Loucy (cell line): ENCODE measurements around the gene SMARCB1.

Experiments
- H2AFZ ChIP-seq: fragments of 200-600 bp; sonication (generic); 2 replicates; pipeline ENCODE4 v1.6.0; 2016; ENCODE audit warnings: antibody characterized with exemption, mild to moderate bottlenecking, low read length, moderate library complexity
- H3F3A ChIP-seq: fragments of 200-600 bp; 2 replicates; pipeline ENCODE4 v1.6.0; 2016; ENCODE audit warnings: antibody characterized with exemption, low read depth, mild to moderate bottlenecking
- H3K27me3 ChIP-seq: fragments of 200-600 bp; sonication (generic); 2 replicates; pipeline ENCODE4 v1.6.1; 2014; ENCODE audit warnings: low read length, mild to moderate bottlenecking; ENCODE audit not compliant: insufficient read depth, poor library complexity, severe bottlenecking
- H3K36me3 ChIP-seq: fragments of 200-600 bp; sonication (generic); 2 replicates; pipeline ENCODE4 v1.6.1; 2016; ENCODE audit warnings: low read length; ENCODE audit not compliant: insufficient read depth
- H3K4me1 ChIP-seq: fragments of 200-600 bp; sonication (generic); 2 replicates; pipeline ENCODE4 v1.5.1; 2014; ENCODE audit warnings: low read length, mild to moderate bottlenecking; ENCODE audit not compliant: insufficient read depth, poor library complexity, severe bottlenecking
- H3K4me2 ChIP-seq: fragments of 200-600 bp; sonication (generic); 2 replicates; pipeline ENCODE4 v1.6.0; 2014; ENCODE audit warnings: antibody characterized with exemption, low read length, low read depth, mild to moderate bottlenecking; ENCODE audit not compliant: poor library complexity, severe bottlenecking
- H3K4me3 ChIP-seq: fragments of 200-600 bp; sonication (generic); 2 replicates; pipeline ENCODE4 v1.5.1; 2014; ENCODE audit warnings: low read length, mild to moderate bottlenecking, mixed read lengths; ENCODE audit not compliant: poor library complexity, severe bottlenecking
- H3K79me2 ChIP-seq: fragments of 200-600 bp; sonication (generic); 2 replicates; pipeline ENCODE4 v1.6.1; 2014; ENCODE audit warnings: low read length; ENCODE audit not compliant: insufficient read depth
- H3K9ac ChIP-seq: fragments of 200-600 bp; sonication (generic); 2 replicates; pipeline ENCODE4 v1.6.0; 2014; ENCODE audit warnings: mild to moderate bottlenecking, low read depth, low read length, moderate library complexity; ENCODE audit not compliant: poor library complexity, severe bottlenecking
- H3K9me2 ChIP-seq: fragments of 200-600 bp; sonication (generic); replicated peaks from 2 replicates; pipeline ENCODE4 v1.6.1; 2016; ENCODE audit warnings: low read depth, low read length, mixed read lengths
- H3K9me3 ChIP-seq: fragments of 200-600 bp; sonication (generic); 2 replicates; pipeline ENCODE4 v1.6.1; 2014; ENCODE audit warnings: mild to moderate bottlenecking, antibody characterized with exemption, low read length, low read depth; ENCODE audit not compliant: insufficient read depth
- H4K20me1 ChIP-seq: fragments of 200-600 bp; sonication (generic); 2 replicates; pipeline ENCODE4 v1.6.0; 2014; ENCODE audit warnings: antibody characterized with exemption, low read length, mild to moderate bottlenecking; ENCODE audit not compliant: insufficient read depth, poor library complexity, severe bottlenecking
- EZH2phosphoT487 ChIP-seq: fragments of 200-600 bp; IDR thresholded peaks from 2 replicates; pipeline ENCODE4 v1.6.1; 2018; ENCODE audit warnings: antibody characterized with exemption, mild to moderate bottlenecking, moderate library complexity, borderline replicate concordance
- TF ChIP-seq, protein P1 (sequence below): fragments of 200-600 bp; sonication (generic); conservative IDR thresholded peaks from 2 replicates; pipeline ENCODE4 v1.5.1; 2014; ENCODE audit warnings: mild to moderate bottlenecking, antibody characterized with exemption, low read length

The SMARCB1 gene

DNA sequence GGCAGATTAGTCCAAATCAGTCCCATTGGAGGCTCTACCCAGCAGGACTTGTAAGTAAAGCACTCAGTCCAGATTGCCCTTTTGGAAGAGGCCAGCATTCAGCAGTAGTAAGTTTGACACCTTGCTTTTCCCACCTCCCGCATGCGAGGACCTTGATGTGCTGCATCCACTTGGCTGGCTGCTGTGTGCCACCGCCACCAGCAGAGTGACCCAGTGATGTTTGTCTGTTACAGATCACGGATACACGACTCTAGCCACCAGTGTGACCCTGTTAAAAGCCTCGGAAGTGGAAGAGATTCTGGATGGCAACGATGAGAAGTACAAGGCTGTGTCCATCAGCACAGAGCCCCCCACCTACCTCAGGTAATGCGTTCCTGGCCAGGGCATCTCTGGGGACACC lies 6.6 kb downstream of the SMARCB1 start:
- Histone ChIP-seq H3K9me3 (no peaks in the 10 kb centered on the region), H3F3A (no peaks in the 10 kb centered on the region), H3K4me2 (no peak overlapping the region), H3K79me2 (peaks cover 52% of the 10 kb centered on the region), H3K36me3 (peaks cover 64% of the 10 kb centered on the region), H2AFZ (no peak overlapping the region), H3K9ac (no peak overlapping the region), H3K4me1 (peaks cover 30% of the 10 kb centered on the region), H3K4me3 (no peak overlapping the region), H3K9me2 (no peaks in the 10 kb centered on the region), H4K20me1 (peaks cover 51% of the 10 kb centered on the region), H3K27me3 (no peaks in the 10 kb centered on the region)
- TF ChIP-seq EZH2phosphoT487: no peak
- TF ChIP-seq, protein P1, sequence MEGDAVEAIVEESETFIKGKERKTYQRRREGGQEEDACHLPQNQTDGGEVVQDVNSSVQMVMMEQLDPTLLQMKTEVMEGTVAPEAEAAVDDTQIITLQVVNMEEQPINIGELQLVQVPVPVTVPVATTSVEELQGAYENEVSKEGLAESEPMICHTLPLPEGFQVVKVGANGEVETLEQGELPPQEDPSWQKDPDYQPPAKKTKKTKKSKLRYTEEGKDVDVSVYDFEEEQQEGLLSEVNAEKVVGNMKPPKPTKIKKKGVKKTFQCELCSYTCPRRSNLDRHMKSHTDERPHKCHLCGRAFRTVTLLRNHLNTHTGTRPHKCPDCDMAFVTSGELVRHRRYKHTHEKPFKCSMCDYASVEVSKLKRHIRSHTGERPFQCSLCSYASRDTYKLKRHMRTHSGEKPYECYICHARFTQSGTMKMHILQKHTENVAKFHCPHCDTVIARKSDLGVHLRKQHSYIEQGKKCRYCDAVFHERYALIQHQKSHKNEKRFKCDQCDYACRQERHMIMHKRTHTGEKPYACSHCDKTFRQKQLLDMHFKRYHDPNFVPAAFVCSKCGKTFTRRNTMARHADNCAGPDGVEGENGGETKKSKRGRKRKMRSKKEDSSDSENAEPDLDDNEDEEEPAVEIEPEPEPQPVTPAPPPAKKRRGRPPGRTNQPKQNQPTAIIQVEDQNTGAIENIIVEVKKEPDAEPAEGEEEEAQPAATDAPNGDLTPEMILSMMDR: no peak

DNA sequence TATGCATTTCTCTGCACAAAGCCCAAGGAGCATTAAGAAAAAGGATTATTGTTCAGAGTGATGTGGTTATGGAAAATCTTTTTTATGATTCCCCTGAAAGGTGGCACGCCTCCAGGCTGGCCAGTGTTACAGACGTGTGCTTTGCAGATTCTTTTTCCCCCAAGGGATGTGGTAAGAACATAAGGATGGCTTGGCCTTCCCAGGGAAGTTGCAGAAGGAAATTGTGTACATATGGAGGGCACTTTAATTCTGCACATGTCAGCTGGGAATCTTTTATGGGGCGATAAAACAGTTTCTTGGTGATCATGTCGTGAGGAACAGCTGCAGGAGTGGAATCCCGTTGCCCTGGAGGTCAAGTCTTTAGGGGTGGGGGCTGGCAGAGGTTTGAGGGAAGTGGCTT lies 9.7 kb downstream of the SMARCB1 start:
- H3K36me3 ChIP-seq: peaks cover 86% of the 10 kb centered on the region
- peaks cover 19% of the 10 kb centered on the region for H4K20me1 ChIP-seq

DNA sequence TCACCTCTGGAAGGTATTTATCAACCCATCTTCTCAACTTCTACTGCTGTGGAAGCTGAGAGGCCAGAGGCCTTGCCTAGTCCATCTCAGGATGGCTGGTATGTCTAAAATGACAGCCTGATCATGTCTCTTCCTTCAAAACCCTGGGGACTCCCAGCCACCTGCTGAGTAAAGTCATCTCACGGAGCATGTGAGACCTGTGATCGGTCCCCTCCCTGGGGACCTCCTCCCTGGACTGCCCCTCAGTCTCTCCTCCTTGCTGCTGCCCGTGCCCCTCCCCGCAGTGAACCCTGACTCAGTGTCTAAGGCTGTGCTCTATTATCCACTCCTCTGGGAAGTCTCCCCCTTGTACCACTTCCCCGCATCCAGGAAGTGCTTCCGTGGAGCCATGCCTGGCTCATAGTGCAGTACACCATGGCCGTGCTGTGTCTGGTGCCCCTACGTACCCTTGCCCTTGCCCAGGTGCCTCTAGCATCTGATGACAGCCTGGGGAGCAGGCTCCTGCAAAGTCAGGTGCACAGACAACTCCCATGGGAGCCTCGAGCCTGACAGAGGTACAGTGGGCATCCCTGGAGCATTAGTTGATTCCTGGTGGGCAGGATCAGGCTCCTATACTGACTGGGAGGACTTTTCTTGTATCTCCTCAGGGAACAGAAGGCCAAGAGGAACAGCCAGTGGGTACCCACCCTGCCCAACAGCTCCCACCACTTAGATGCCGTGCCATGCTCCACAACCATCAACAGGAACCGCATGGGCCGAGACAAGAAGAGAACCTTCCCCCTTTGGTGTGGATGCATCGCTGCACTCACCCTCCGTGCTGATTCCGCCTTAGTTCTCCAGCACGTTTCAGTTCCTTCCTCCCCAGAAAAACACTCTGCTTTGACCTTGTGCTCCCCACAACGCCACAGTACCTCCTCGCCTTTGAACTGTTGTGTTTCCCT lies 13.8 kb downstream of the SMARCB1 start:
- H3K9ac ChIP-seq: no peak overlapping the region
- peaks cover 83% of the 10 kb centered on the region; the same call in 1 of the 2 replicates for H3K36me3 ChIP-seq
- no peaks in the 10 kb centered on the region for H3F3A ChIP-seq
- H3K4me2 ChIP-seq: no peak overlapping the region
- H4K20me1 ChIP-seq: peaks cover 3% of the 10 kb centered on the region
- H3K4me1 ChIP-seq: no peaks in the 10 kb centered on the region
- no peaks in the 10 kb centered on the region for H3K79me2 ChIP-seq
- no peak overlapping the region for H2AFZ ChIP-seq
- H3K4me3 ChIP-seq: no peak overlapping the region
- no peak for TF ChIP-seq EZH2phosphoT487
- TF ChIP-seq, protein P1: no peak
- H3K9me3 ChIP-seq: no peaks in the 10 kb centered on the region
- H3K9me2 ChIP-seq: no peaks in the 10 kb centered on the region
- H3K27me3 ChIP-seq: no peaks in the 10 kb centered on the region

More for the DNA sequence above, 9.7 kb downstream of the SMARCB1 start:
- Histone ChIP-seq H3K4me1 (peaks cover 3% of the 10 kb centered on the region), H3K9ac (no peak overlapping the region), H3K4me3 (no peak overlapping the region), H3K4me2 (no peak overlapping the region), H3K27me3 (no peaks in the 10 kb centered on the region), H3F3A (no peaks in the 10 kb centered on the region), H3K9me2 (no peaks in the 10 kb centered on the region), H2AFZ (no peak overlapping the region), H3K79me2 (peaks cover 21% of the 10 kb centered on the region), H3K9me3 (no peaks in the 10 kb centered on the region)
- TF ChIP-seq, protein P1: no peak
- no peak for TF ChIP-seq EZH2phosphoT487
